Esophagus (tissue), 2 donors: ENCODE measurements around the gene ODF4. TPM values are rescaled to one million over a fixed set of nuclear protein-coding genes. Genes with fewer than 3 reads are reported as not detected.
"Not testable (repeated sequence)": the region's sequence is repeated elsewhere in the genome, so short reads cannot be mapped to it uniquely, and the experiment has no call there.

ENCODE experiments used
- H3K27ac ChIP-seq, 2 donors: one replicate each; pipeline ENCODE4 v1.5.1; 2013; ENCODE audit warnings: low read depth in 2 of 2, mild to moderate bottlenecking in 2 of 2, inconsistent platforms in 1 of 2, low read length in 1 of 2, moderate library complexity in 1 of 2
- H3K27me3 ChIP-seq, 2 donors: one replicate each; pipeline ENCODE4 v1.6.1; 2013; ENCODE audit warnings: low read length in 2 of 2, control low read depth in 1 of 2, mild to moderate bottlenecking in 1 of 2; ENCODE audit not compliant: insufficient read depth in 2 of 2, control insufficient read depth in 1 of 2
- H3K36me3 ChIP-seq, 2 donors: one replicate each; pipeline ENCODE4 v1.6.1; 2013; ENCODE audit warnings: low read length in 1 of 2; ENCODE audit not compliant: control insufficient read depth in 2 of 2, insufficient read depth in 2 of 2
- H3K4me1 ChIP-seq, 2 donors: one replicate each; pipeline ENCODE4 v1.6.1; 2013; ENCODE audit warnings: low read length in 1 of 2; ENCODE audit not compliant: control insufficient read depth in 2 of 2, insufficient read depth in 2 of 2
- H3K4me3 ChIP-seq, 2 donors: one replicate each; pipeline ENCODE4 v1.5.1; 2013; ENCODE audit warnings: low read length in 2 of 2, mild to moderate bottlenecking in 2 of 2, low read depth in 1 of 2, moderate library complexity in 1 of 2
- H3K9me3 ChIP-seq, 2 donors: one replicate each; pipeline ENCODE4 v1.6.1; 2013; ENCODE audit warnings: mild to moderate bottlenecking in 2 of 2, low read depth in 1 of 2, low read length in 1 of 2, moderate library complexity in 1 of 2; ENCODE audit not compliant: control insufficient read depth in 2 of 2, insufficient read depth in 1 of 2
- WGBS, 2 donors: extraction: QIAGEN DNeasy Blood & Tissue Kit; methylation state at CpG; one replicate each; pipeline ENCODE4 v1.1.7; 2013; 5-methylcytosine and 5-hydroxymethylcytosine counted together
- polyA plus RNA-seq, 2 donors: library from polyadenylated mRNA; stranded (reverse); fragments of 200-250 nt; gene quantifications; one replicate each; pipeline ENCODE4 v1.2.3, GENCODE V29; 2013
- donor health status: healthy with polysubstance abuse.
- donor health status: Bipolar disorder and iron deficiency.

Gene ODF4
- polyA plus RNA-seq, 2 donors, result 0.27 to 0.41 TPM

DNA sequence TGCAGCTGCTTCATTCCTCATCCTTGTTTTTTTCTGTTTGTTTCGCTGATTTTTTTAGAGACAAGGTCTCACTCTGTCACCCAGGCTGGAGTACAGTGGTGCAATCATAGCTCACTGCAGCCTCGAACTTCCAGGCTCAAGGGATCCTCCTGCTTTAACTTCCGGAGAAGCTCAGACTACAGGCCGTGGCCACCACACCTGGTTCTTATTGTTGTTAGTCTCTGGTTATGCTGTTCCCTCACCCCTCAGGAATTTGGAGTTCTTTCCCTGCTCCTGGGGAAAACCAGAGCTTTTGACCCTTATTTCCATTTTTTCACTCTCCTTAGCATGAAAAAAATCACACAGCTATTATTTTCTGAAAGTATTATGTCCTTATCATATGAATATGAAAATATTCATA lies 1.8 kb downstream of the ODF4 start:
- Histone ChIP-seq H3K27ac (no peak overlapping the region), H3K4me3 (no peak overlapping the region), H3K27me3 (no peaks in the 10 kb centered on the region), H3K4me1 (peaks cover 0 to 13% of the 10 kb centered on the region in 2 donors), H3K9me3 (no peaks in the 10 kb centered on the region), H3K36me3 (no peaks in the 10 kb centered on the region)
- 72 to 74% methylated on average over 4 of the region's 4 CpGs for WGBS, 2 donors

DNA sequence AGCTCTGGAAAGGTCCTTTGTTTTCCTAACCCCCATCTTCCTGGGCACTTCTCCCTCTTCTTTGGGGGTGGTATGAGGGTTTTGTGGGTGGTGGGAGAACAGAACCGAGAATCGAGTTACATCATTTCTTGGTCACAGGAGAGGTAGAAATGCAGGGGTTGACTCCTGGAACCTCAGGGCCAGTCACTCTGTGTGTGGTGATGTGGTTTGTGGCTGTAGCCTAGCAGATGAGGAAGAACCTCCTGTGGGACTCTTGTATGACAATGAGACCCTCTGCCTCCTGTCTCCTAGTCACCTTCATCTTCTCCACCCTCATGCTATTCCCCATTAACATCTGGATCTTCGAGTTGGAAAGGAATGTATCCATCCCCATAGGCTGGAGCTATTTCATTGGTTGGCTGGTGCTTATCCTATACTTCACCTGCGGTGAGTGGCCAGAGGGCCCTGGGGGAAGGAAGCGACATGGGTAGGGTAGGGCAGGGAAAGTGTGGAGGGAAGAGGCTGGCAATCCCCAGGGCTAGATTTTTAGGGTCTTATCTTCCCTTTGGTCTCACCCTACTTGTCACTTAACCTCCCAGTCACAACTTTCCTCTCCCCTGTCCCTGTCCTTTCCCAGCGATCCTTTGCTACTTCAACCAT lies 5.5 kb downstream of the ODF4 start:
- Histone ChIP-seq H3K27me3 (no peaks in the 10 kb centered on the region), H3K27ac (peak overlapping the region; percentile 75 to 84), H3K36me3 (no peaks in the 10 kb centered on the region), H3K9me3 (no peaks in the 10 kb centered on the region), H3K4me3 (no peak overlapping the region), H3K4me1 (peaks cover 0 to 13% of the 10 kb centered on the region in 2 donors)
- 53 to 73% methylated on average over 6 of the region's 6 CpGs for WGBS, 2 donors

DNA sequence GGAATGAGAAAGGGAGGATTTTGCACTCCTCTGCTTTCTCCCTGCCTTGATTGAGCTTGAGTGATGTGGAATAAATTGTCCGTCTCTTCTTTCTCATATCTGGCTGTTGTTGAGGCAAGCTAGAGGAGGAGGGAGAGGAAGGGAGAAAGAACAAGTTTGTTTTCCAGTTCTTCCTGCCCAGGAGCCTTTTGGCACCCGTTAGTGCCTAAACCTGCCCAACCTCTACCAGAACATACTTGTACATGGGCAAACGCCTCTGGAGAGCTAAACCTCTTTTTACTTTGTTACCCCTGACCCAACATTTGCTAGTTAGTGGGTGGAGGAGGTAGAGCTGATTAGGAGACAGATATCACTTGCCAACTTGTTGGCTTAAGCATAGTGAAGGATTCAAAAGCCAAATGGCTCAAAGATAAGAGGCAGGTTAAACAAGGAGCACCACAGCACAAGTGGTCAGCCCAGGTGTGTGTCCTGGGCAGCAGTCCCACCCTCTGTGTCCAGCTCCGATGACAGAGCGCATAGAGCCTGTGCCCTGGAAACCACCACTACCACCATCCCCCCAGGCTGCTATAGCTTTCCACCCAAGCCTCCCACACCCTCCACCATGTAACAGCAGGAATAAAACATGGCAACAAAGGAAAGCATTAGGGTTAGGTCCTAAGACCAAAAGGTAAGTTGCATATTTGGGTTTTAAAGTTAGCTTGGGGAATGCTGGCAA lies 6.5 kb downstream of the ODF4 start:
- no peaks in the 10 kb centered on the region for H3K9me3 ChIP-seq
- 41 to 55% methylated on average over 5 of the region's 5 CpGs for WGBS, 2 donors
- H3K4me3 ChIP-seq, result no peak overlapping the region
- H3K27ac ChIP-seq, result peak overlapping the region; percentile 75 to 85
- H3K4me1 ChIP-seq, result peaks cover 0 to 13% of the 10 kb centered on the region in 2 donors
- no peaks in the 10 kb centered on the region for H3K27me3 ChIP-seq
- no peaks in the 10 kb centered on the region for H3K36me3 ChIP-seq

DNA sequence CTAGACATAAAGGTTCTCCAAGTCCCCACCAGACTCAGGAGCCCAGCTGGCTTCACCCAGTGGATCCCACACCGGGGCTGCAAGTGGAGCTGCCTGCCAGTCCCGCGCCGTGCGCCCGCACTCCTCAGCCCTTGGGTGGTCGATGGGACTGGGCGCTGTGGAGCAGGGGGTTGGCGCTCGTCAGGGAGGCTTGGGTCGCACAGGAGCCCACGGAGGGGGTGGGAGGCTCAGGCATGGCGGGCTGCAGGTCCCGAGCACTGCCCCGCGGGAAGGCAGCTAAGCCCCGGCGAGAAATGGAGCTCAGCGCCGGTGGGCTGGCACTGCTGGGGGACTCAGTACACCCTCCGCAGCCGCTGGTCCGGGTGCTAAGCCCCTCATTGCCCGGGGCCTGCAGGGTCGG lies 7.4 kb downstream of the ODF4 start:
- not testable (repeated sequence) for H3K9me3 ChIP-seq, H3K27me3 ChIP-seq, H3K4me3 ChIP-seq, H3K36me3 ChIP-seq
- H3K27ac ChIP-seq, result peak overlapping the region in 1 of 2 donors; percentile 0
- WGBS, 2 donors, result 59 to 64% methylated on average over 15 to 25 of the region's 25 CpGs
- H3K4me1 ChIP-seq, result peaks cover 0 to 13% of the 10 kb centered on the region in 2 donors

DNA sequence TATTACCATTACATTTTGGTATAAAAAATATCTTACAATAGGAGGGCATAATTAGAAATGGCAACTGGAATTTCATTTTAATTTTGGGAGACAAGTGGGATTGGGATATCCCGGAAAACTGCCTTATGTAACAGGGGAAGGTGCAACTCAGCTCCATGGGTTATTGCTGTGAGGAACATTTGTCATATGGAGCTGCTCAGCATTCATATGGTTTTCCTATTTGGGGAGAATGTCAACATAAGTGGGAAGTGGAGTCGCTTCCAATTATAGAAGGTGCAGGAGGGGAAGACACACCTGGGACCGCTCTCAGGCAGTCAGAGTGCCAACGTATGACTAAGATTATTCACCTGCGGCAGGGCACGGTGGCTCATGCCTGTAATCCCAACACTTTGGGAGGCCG lies 10.7 kb downstream of the ODF4 start:
- Histone ChIP-seq H3K4me1 (peaks cover 0 to 7% of the 10 kb centered on the region in 2 donors), H3K27me3 (no peaks in the 10 kb centered on the region), H3K9me3 (no peaks in the 10 kb centered on the region), H3K4me3 (no peak overlapping the region), H3K27ac (no peak overlapping the region), H3K36me3 (no peaks in the 10 kb centered on the region)
- 59 to 74% methylated on average over 7 of the region's 7 CpGs for WGBS, 2 donors

DNA sequence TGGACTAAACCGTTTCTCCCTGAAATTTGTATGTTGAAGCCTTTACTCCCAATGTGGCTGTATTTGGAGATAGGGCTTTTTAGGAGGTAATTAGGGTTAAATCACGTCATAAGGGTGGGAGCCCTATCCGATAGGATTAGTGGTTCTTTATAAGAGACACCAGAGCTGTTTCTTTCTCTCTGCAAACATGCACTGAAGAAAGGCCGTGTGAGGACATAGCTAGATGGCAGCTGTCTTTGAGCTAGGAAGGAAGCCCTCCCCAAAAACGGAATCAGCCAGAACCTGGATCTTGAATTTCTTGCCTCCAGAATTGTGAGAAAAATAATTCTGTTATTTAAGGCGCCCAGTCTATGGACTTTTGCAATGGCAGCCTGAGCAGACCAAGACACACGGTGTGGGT lies 14.1 kb downstream of the ODF4 start:
- WGBS, 2 donors, result 77 to 81% methylated on average over 7 of the region's 7 CpGs
- Histone ChIP-seq H3K4me1 (no peaks in the 10 kb centered on the region), H3K9me3 (no peaks in the 10 kb centered on the region), H3K4me3 (no peak overlapping the region), H3K27ac (no peak overlapping the region), H3K27me3 (no peaks in the 10 kb centered on the region), H3K36me3 (no peaks in the 10 kb centered on the region)

DNA sequence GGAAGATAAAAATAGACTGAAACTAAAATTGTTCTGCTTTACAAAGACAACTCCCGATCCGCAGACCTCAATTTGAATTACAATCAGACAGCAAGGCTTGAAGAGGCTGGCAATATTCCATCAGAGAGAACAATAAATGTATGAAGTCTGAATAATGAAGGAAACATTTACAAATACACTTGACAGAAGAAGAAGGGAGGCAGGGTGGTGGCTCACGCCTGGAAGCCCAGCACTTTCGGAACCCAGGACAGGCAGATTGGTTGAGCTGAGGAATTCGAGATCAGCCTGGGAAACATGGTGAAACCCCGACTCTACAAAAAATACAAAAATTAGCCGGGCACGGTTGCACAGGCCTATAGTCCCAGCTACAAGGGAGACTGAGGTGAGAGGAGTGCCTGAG lies 14.6 kb downstream of the ODF4 start:
- Histone ChIP-seq H3K4me3 (no peak overlapping the region), H3K4me1 (no peaks in the 10 kb centered on the region), H3K27ac (no peak overlapping the region), H3K9me3 (no peaks in the 10 kb centered on the region), H3K36me3 (no peaks in the 10 kb centered on the region), H3K27me3 (no peaks in the 10 kb centered on the region)
- WGBS, 2 donors, result 69 to 74% methylated on average over 8 of the region's 8 CpGs

DNA sequence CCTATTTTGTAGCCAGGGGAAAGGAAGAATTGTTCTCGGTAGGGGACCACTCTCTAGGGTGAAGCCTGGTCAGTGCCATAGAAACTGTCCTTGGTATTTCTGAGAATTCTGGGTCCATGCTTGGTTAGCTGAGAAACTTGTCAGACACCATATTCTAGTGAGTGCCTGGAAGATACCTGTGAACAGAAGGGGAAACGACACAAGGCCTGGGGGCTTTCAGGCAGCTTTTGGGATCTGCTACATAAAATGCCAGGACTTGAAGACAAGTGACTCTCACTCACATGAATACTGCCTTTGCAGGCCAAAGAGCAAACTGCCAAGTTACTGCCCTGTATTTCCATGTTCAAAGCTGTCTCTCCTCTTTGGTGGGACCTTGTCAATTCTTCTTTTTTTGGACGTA lies 18.3 kb downstream of the ODF4 start:
- no peaks in the 10 kb centered on the region for H3K4me1 ChIP-seq
- no peak overlapping the region for H3K4me3 ChIP-seq
- H3K9me3 ChIP-seq, result no peaks in the 10 kb centered on the region
- H3K27ac ChIP-seq, result no peak overlapping the region
- WGBS, 2 donors, result 83 to 88% methylated on average over 3 of the region's 3 CpGs
- H3K36me3 ChIP-seq, result no peaks in the 10 kb centered on the region
- no peaks in the 10 kb centered on the region for H3K27me3 ChIP-seq

DNA sequence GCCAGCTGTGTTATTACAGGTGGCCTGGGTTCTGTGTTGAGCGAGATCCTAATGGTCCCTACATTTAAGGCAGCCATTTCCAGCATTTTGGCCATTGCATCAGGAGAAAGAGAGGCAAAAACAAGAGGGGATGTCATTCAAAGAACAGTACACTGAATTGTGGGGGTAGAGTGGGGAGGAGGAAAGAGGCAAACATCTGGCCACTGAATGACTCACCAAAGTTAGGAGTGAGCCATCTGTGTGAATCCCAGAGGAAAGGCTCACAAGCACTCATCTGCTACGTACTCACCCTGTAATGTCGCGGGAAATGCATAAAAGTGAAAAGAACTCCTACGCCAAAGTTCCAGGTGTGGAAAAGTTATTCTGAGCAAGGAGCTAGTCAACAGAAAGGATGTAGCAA lies 20.1 kb downstream of the ODF4 start:
- Histone ChIP-seq H3K9me3 (no peaks in the 10 kb centered on the region), H3K4me3 (no peak overlapping the region), H3K27ac (no peak overlapping the region), H3K27me3 (no peaks in the 10 kb centered on the region), H3K4me1 (no peaks in the 10 kb centered on the region), H3K36me3 (peaks cover 0 to 2% of the 10 kb centered on the region in 2 donors)
- WGBS, 2 donors, result 57 to 70% methylated on average over 5 of the region's 5 CpGs

DNA sequence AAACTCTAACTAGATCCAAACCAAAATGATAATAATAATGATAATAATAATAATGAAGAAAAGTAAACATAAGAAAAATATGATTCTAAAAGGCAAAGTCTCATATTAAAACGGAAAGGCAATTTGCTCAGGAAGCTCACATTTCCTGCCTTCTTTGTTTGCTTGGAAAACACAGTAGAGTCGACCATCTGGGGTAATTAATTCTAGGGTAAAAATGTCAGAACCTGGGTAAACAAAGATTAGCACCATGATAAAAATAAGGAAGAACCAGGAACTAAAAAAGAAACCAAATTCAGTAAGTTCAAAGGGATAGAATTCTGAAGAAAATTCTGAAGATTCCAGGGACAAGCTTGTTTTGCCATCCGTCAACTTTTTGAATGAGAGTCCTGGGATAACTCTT lies 20.6 kb downstream of the ODF4 start:
- Histone ChIP-seq H3K36me3 (peaks cover 0 to 2% of the 10 kb centered on the region in 2 donors), H3K27ac (no peak overlapping the region), H3K27me3 (no peaks in the 10 kb centered on the region), H3K9me3 (no peaks in the 10 kb centered on the region), H3K4me1 (no peaks in the 10 kb centered on the region), H3K4me3 (no peak overlapping the region)
- WGBS, 2 donors, result 45 to 46% methylated on average over 3 of the region's 3 CpGs
